ENCODE measurements around the gene CBR4. TPM values are rescaled to one million over a fixed set of nuclear protein-coding genes. Genes with fewer than 3 reads are reported as not detected.

Gene CBR4
- total and polyA plus RNA-seq, 2 donors (not counting 3 experiments of a cell fraction or from before 2014, with no cell fraction given) = 4.8 to 26.3 TPM

- H3K36me3 ChIP-seq (ENCODE audit: control insufficient read depth in 2 of 2, extremely low read depth in 1 of 2, insufficient read depth in 2 of 2, low read length in 2 of 2) = no peaks in the 10 kb centered on the region
- no peak for FAIRE-seq
- intact Hi-C loops (cut with micrococcal nuclease) (no loop called here), dilution Hi-C loops (cut with MboI; ENCODE audit: extremely low pct_ligation_motif_present, low sequenced_read_pairs) (no loop called here)
- no peak overlapping the region for H3K27ac ChIP-seq (ENCODE audit: insufficient read depth, low read depth, low read length)
- H4K20me1 ChIP-seq (replicated peaks; ENCODE audit: control insufficient read depth, extremely low read depth, insufficient read depth, low read length) = no peaks in the 10 kb centered on the region
- H2AFZ ChIP-seq (ENCODE audit: low read depth, low read length) = no peak overlapping the region
- H3K4me2 ChIP-seq (ENCODE audit: insufficient read depth, low read length) = no peak overlapping the region
- no peak overlapping the region for H3K4me3 ChIP-seq (replicated peaks in 1 of 3; ENCODE audit: insufficient read depth in 1 of 3, low read depth in 1 of 3, low read length in 3 of 3)
- H3K9me3 ChIP-seq (replicated peaks; ENCODE audit: control insufficient read depth, insufficient read depth, low read length) = no peaks in the 10 kb centered on the region
- H3K9ac ChIP-seq (replicated peaks; ENCODE audit: extremely low read depth, insufficient read depth, low read length) = no peak overlapping the region
- no peaks in the 10 kb centered on the region for H3K27me3 ChIP-seq (ENCODE audit: control insufficient read depth in 2 of 2, insufficient read depth in 2 of 2, low read length in 2 of 2)
- ChIA-PET POLR2A (interaction anchor here (0.6 kb wide), 1 partner anchor 59 kb away, joined by 4 read pairs; no protein-coding TSS in a partner anchor), CTCF (interaction anchor here (0.9 kb wide), 1 partner anchor 10 kb away, joined by 3 read pairs; no protein-coding TSS in a partner anchor)
- H3K4me1 ChIP-seq (ENCODE audit: control insufficient read depth, extremely low read depth, insufficient read depth, low read length) = no peaks in the 10 kb centered on the region
- no TSS peak for BruUV-seq (replicated peaks)
- H3K79me2 ChIP-seq (ENCODE audit: control insufficient read depth, insufficient read depth, low read length) = no peaks in the 10 kb centered on the region
- DNase-seq (ENCODE audit: low read depth, low spot score) = no peak
- TF ChIP-seq POLR2AphosphoS5 (IDR thresholded peaks at IDR 0.05; ENCODE audit: insufficient read depth, low read depth, low read length) (no peak), POLR2A (IDR thresholded peaks at IDR 0.05; ENCODE audit: low read depth, low read length) (no peak), CTCF (IDR thresholded peaks at IDR 0.05; ENCODE audit: extremely low read depth in 1 of 2, insufficient read depth in 1 of 2, low read depth in 1 of 2, low read length in 2 of 2) (no peak), MYC (IDR thresholded peaks at IDR 0.05; ENCODE audit: low read depth, low read length) (no peak), JUN (IDR thresholded peaks at IDR 0.05; ENCODE audit: borderline replicate concordance, insufficient read depth, insufficient read length, low read depth) (no peak), GATA2 (IDR thresholded peaks at IDR 0.05; ENCODE audit: insufficient read depth, insufficient read length, low read depth, low read length) (no peak), FOS (IDR thresholded peaks at IDR 0.05; ENCODE audit: borderline replicate concordance, insufficient read depth, low read length) (no peak), EZH2 (IDR thresholded peaks at IDR 0.05; ENCODE audit: borderline replicate concordance, low read depth, low read length, severe bottlenecking) (no peak)
- TF ChIP-seq, protein P1, sequence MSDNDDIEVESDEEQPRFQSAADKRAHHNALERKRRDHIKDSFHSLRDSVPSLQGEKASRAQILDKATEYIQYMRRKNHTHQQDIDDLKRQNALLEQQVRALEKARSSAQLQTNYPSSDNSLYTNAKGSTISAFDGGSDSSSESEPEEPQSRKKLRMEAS (IDR thresholded peaks at IDR 0.05; ENCODE audit: insufficient read depth, insufficient read length) = no peak
- no peaks in the 10 kb centered on the region for H3K9me1 ChIP-seq (replicated peaks; ENCODE audit: control insufficient read depth, extremely low read depth, insufficient read depth, low read length)
Observed at GRCh38 chr4:169040559-169041261, 30.7 kb upstream of the CBR4 start.
